SK-N-SH treated with all-trans-retinoic acid at 6 μM for 48 hours (cell line): ENCODE data around the gene ZNF774.

Experiments used
- BACH2 ChIP-seq: fragments of 250-450 bp; sonication (Bioruptor Pico); IDR thresholded peaks from 2 replicates; pipeline ENCODE4 v1.9.0; 2021; ENCODE audit warnings: mild to moderate bottlenecking, borderline replicate concordance
- CSDC2 ChIP-seq: fragments of 250-450 bp; sonication (Bioruptor Pico); IDR thresholded peaks from 2 replicates; pipeline ENCODE4 v1.5.0; 2020; ENCODE audit warnings: mild to moderate bottlenecking, moderate library complexity
- ESRRG ChIP-seq: fragments of 250-450 bp; sonication (Bioruptor Pico); IDR thresholded peaks from 2 replicates; pipeline ENCODE4 v1.6.1; 2021; ENCODE audit warnings: mild to moderate bottlenecking
- GLIS3 ChIP-seq: fragments of 250-450 bp; sonication (Bioruptor Pico); IDR thresholded peaks from 2 replicates; pipeline ENCODE4 v1.5.0; 2020; ENCODE audit warnings: mild to moderate bottlenecking, moderate library complexity
- RARB ChIP-seq: fragments of 250-450 bp; sonication (Bioruptor Pico); IDR thresholded peaks from 2 replicates; pipeline ENCODE4 v1.8.0; 2021; ENCODE audit warnings: mild to moderate bottlenecking, moderate library complexity
- TOX ChIP-seq: fragments of 250-450 bp; sonication (Bioruptor Pico); IDR thresholded peaks from 2 replicates; pipeline ENCODE4 v1.8.0; 2021; ENCODE audit warnings: mild to moderate bottlenecking, moderate library complexity, borderline replicate concordance
- ZC3H10 ChIP-seq: fragments of 250-450 bp; sonication (Bioruptor Pico); IDR thresholded peaks from 2 replicates; pipeline ENCODE4 v1.5.1; 2021; ENCODE audit warnings: mild to moderate bottlenecking, moderate library complexity
- ZFP3 ChIP-seq: fragments of 250-450 bp; sonication (Bioruptor Pico); IDR thresholded peaks from 2 replicates; pipeline ENCODE4 v1.5.0; 2020; ENCODE audit warnings: mild to moderate bottlenecking, moderate library complexity
- ZNF565 ChIP-seq: fragments of 450-650 bp; formaldehyde crosslinking; conservative IDR thresholded peaks from 2 replicates; pipeline ENCODE4 v1.5.0; 2020; ENCODE audit warnings: low read depth, mild to moderate bottlenecking, moderate library complexity
- ZNF70 ChIP-seq: fragments of 450-650 bp; formaldehyde crosslinking; IDR thresholded peaks from 2 replicates; pipeline ENCODE4 v1.5.0; 2020; ENCODE audit warnings: mild to moderate bottlenecking, moderate library complexity
- TF ChIP-seq, protein P1 (sequence below): fragments of 250-450 bp; sonication (Bioruptor Pico); IDR thresholded peaks from 2 replicates; pipeline ENCODE4 v1.5.1; 2020; ENCODE audit warnings: low read depth, mild to moderate bottlenecking, moderate library complexity
- TF ChIP-seq, protein P2 (sequence below): fragments of 250-450 bp; sonication (Bioruptor Pico); IDR thresholded peaks from 2 replicates; pipeline ENCODE4 v1.8.0; 2020; ENCODE audit warnings: mild to moderate bottlenecking, moderate library complexity, borderline replicate concordance
- TF ChIP-seq, protein P3 (sequence below): fragments of 250-450 bp; sonication (Bioruptor Pico); IDR thresholded peaks from 2 replicates; pipeline ENCODE4 v1.5.1; 2021; ENCODE audit warnings: mild to moderate bottlenecking, moderate library complexity
- TF ChIP-seq, protein P4 (sequence below): fragments of 250-450 bp; sonication (Bioruptor Pico); IDR thresholded peaks from 2 replicates; pipeline ENCODE4 v1.8.0; 2021; ENCODE audit warnings: low read depth, mild to moderate bottlenecking, moderate library complexity, borderline replicate concordance

DNA sequence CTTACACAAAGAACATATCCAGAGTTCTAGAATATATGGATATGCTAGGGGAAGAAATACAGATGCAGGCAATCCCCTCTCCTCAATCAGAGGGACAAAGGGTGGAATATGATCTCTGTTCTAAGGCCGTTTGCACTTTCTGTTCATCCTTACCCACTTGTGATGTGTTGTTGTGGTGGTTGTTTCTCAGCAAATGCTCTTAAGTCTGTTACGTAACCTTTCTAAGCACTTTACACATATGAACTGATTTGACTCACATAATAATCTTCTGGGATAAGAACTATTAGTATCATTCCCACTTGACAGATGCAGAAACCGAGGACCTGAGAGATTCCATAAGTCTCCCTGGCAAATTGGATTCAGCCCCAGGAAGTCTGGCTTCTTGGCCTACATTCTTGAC lies 46.2 kb upstream of the ZNF774 start:
- no peak for TF ChIP-seq GLIS3 (CRISPR knock-in tag)
- TF ChIP-seq BACH2 (CRISPR knock-in tag) = no peak
- TF ChIP-seq RARB (CRISPR knock-in tag) = no peak
- TF ChIP-seq TOX = no peak
- TF ChIP-seq, protein P1, sequence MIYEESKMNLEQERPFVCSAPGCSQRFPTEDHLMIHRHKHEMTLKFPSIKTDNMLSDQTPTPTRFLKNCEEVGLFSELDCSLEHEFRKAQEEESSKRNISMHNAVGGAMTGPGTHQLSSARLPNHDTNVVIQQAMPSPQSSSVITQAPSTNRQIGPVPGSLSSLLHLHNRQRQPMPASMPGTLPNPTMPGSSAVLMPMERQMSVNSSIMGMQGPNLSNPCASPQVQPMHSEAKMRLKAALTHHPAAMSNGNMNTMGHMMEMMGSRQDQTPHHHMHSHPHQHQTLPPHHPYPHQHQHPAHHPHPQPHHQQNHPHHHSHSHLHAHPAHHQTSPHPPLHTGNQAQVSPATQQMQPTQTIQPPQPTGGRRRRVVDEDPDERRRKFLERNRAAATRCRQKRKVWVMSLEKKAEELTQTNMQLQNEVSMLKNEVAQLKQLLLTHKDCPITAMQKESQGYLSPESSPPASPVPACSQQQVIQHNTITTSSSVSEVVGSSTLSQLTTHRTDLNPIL = no peak
- TF ChIP-seq ZFP3 = no peak
- TF ChIP-seq, protein P2, sequence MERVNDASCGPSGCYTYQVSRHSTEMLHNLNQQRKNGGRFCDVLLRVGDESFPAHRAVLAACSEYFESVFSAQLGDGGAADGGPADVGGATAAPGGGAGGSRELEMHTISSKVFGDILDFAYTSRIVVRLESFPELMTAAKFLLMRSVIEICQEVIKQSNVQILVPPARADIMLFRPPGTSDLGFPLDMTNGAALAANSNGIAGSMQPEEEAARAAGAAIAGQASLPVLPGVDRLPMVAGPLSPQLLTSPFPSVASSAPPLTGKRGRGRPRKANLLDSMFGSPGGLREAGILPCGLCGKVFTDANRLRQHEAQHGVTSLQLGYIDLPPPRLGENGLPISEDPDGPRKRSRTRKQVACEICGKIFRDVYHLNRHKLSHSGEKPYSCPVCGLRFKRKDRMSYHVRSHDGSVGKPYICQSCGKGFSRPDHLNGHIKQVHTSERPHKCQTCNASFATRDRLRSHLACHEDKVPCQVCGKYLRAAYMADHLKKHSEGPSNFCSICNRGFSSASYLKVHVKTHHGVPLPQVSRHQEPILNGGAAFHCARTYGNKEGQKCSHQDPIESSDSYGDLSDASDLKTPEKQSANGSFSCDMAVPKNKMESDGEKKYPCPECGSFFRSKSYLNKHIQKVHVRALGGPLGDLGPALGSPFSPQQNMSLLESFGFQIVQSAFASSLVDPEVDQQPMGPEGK (CRISPR knock-in tag) = no peak
- TF ChIP-seq, protein P3, sequence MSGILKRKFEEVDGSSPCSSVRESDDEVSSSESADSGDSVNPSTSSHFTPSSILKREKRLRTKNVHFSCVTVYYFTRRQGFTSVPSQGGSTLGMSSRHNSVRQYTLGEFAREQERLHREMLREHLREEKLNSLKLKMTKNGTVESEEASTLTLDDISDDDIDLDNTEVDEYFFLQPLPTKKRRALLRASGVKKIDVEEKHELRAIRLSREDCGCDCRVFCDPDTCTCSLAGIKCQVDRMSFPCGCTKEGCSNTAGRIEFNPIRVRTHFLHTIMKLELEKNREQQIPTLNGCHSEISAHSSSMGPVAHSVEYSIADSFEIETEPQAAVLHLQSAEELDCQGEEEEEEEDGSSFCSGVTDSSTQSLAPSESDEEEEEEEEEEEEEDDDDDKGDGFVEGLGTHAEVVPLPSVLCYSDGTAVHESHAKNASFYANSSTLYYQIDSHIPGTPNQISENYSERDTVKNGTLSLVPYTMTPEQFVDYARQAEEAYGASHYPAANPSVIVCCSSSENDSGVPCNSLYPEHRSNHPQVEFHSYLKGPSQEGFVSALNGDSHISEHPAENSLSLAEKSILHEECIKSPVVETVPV = no peak
- no peak for TF ChIP-seq ESRRG (CRISPR knock-in tag)
- TF ChIP-seq ZC3H10 (CRISPR knock-in tag) = no peak
- TF ChIP-seq ZNF70 (CRISPR knock-in tag) = no peak
- TF ChIP-seq CSDC2 (CRISPR knock-in tag) = no peak
- TF ChIP-seq ZNF565 (CRISPR knock-in tag) = no peak
- TF ChIP-seq, protein P4, sequence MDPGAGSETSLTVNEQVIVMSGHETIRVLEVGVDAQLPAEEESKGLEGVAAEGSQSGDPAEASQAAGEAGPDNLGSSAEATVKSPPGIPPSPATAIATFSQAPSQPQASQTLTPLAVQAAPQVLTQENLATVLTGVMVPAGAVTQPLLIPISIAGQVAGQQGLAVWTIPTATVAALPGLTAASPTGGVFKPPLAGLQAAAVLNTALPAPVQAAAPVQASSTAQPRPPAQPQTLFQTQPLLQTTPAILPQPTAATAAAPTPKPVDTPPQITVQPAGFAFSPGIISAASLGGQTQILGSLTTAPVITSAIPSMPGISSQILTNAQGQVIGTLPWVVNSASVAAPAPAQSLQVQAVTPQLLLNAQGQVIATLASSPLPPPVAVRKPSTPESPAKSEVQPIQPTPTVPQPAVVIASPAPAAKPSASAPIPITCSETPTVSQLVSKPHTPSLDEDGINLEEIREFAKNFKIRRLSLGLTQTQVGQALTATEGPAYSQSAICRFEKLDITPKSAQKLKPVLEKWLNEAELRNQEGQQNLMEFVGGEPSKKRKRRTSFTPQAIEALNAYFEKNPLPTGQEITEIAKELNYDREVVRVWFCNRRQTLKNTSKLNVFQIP = no peak
